HG02678 (cell line): ENCODE measurements around the gene SLC38A7.
A peak's percentile ranks its signal among the peaks of the same experiment; 100 is the strongest.
"Not testable (repeated sequence)": the region's sequence is repeated elsewhere in the genome, so short reads cannot be mapped to it uniquely, and the experiment has no call there.

ENCODE experiments used
- ATAC-seq: cut with Tn5 transposase; IDR thresholded peaks from one replicate; pipeline ENCODE4 v1.9.1; 2021; ENCODE audit warnings: mild to moderate bottlenecking, moderate library complexity; ENCODE audit not compliant: unreplicated experiment

The SLC38A7 gene

DNA sequence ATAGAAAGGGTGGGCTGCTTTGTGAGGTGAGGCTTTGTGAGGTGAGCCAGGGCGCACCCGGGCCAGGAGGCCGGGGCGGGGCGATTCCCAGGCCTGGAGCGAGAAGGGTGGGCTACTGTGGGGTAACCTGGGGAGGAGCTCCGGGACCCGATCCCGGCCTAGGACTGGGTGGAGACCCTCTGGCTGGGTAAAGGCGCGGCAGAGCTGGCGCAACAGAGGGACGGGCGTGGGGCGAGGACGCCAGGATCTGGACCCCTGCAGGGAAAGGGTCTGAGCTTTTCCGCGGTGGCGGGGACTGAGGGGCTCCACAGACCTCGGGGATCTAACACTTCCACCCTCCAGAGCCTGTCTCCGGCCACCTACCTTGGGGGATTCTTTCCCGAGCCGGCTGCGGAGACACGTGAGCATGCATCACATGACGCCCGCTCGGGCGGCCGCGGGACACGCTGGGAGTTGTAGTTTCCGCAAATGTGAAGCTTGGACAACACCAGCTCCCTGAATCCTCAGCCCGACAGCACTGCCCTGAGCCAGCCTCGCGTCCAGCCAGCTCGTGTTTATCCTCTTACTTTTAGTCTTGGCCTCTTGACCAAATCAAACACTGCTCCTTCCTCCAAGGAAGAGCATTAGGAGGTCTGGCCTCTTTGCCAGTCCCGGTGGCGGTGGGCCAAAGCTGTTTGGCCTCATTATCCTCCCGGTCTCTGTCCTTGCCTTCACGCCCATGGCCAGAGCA lies at the start of gene SLC38A7:
TSS of gene SLC38A7 (minus strand) at position 417 of the 730 bp plus-strand sequence. CDS start 4,644 bp downstream, outside the sequence.
- ATAC-seq = peak; percentile 98

GRCh38 chr16:58733671-58734458 lies 49.3 kb upstream of the SLC38A7 start, which contains the start of gene GOT2:
GOT2 (minus strand) TSS chr16:58734316; CDS start chr16:58734228, 88 bp downstream.
- ATAC-seq = peak; percentile 96

DNA sequence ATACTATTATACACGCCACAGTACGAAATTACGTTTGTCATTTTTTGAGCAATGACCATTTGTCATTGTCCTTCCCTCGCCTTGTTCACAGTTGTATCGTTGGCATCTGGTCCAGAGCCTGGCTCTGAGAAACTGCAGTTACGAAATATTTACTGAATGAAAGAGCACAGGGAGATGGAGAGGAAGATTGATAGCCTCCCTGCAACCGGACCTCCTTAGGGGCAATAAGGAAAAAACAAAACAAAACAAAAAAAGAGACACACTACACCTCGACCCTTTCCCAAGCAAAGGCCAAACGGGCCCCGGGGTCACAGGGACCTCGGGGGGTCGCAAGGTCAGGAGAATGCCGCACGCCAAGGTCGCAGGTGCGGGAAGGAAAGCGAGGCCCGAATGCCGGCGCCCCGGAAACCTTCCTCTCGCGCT lies 48.7 kb upstream of the SLC38A7 start:
- ATAC-seq = no peak

GRCh38 chr16:58732545-58733247 lies 48.1 kb upstream of the SLC38A7 start:
- ATAC-seq = peak; percentile 38

GRCh38 chr16:58730724-58731370 lies 46.3 kb upstream of the SLC38A7 start:
- no peak for ATAC-seq

DNA sequence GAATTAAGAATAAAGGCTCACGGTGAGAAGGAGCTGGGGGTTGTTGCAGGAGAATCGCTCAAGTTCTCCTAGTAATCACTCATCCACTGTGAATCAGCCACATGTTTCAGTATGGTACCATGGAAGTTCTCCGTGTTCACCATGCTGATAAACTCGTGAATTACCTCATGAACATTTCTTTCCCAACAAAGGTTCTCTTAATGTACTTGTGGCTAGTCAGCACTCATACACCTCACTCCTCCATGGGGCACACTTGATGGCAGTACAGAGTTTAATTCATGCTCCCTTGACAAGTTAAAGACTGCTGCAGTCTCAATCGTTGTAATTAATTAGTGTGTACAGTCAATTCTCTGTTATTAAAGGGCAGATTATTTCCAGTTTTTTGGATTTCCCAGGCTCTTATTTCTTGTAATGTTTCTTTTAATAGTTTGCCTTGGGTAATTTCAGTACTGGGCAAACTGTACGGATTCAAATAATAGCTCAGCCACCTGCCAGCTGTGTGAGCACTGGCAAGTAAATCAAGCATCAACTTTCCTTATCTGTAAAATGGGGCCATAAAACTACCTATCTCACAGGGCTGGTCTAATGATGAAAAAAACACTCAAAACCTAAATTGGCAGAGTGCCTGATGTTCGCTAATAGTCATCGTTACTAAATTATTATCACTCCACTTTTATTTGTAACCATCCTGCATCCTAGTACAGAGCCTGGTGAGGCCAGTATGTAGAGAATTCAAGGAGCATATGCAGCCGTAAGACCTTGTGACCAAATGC lies 43.4 kb upstream of the SLC38A7 start:
- no peak for ATAC-seq

DNA sequence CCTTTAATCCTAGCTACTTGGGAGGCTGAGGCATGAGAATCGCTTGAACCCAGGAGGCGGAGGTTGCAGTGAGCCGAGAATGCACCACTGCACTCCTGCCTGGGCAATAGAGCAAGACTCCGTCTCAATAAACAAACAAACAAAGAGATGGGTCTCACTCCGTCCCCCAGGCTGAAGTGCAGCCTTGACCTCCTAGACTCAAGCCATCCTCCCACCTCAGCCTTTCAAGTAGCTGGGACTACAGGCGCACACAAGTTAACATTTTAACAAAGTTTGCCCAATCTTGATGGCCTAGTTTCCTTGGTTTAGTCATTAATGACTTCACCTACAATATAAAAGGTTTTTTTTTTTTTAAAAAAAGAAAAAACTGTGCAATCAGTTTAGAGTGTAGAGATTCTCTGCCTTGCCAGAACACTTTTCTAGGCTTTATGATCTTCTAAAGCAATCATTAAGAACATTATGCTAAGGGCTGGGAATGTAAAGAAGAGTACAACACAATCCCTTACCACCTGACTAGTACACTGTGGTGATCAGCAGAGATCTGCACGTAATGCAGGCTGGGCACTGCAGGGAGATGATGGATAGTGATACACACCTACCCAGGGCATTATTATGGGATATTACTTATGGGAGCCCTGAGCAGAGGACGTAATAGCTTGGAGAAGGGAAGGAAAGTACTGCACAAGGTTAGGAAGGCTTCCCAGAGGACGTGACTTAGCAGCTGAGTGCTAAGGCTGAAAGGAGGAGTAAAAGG lies 42.6 kb upstream of the SLC38A7 start:
- ATAC-seq = no peak

DNA sequence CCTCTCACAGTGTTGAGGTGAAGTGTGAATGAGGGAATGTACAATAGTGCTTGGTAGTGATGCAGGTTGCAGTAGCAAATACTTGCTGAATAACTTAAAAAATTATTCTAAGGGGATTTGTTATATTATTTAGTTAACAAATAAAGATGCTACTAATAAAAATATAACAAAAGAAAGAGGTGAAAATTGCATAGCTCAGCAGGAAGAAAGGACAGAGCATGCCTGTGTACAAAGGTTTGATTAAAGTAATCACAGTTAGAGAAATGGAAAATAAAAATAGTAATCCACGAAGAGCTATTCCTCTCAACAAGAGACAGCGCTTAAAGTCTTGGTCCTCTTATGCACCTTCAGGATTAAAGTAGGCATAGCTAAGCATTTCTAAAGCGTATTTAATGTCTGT lies 38.5 kb upstream of the SLC38A7 start:
- no peak for ATAC-seq

- ATAC-seq = no peak
Observed at GRCh38 chr16:58717994-58718393, 33.4 kb upstream of the SLC38A7 start.

GRCh38 chr16:58716468-58716867 lies 31.9 kb upstream of the SLC38A7 start:
- ATAC-seq = no peak

DNA sequence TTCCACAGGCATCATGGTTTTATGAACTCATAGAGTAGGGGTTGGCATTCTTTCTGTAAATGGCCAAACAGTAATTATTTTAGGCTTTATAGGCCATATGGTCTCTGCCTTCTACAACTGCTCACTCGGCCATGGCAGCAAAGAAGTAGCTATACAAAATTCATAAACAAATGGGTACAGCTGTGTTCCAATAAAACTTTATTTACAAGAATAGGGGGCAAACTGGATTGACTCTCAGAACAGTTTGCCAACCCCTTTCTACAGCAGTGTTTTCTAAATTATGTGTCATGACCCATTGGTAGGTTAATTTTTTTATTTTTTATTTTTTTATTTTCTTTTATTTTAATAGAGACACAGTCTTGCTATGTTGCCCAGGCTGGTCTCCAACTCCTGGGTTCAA lies 29.2 kb upstream of the SLC38A7 start:
- no peak for ATAC-seq

DNA sequence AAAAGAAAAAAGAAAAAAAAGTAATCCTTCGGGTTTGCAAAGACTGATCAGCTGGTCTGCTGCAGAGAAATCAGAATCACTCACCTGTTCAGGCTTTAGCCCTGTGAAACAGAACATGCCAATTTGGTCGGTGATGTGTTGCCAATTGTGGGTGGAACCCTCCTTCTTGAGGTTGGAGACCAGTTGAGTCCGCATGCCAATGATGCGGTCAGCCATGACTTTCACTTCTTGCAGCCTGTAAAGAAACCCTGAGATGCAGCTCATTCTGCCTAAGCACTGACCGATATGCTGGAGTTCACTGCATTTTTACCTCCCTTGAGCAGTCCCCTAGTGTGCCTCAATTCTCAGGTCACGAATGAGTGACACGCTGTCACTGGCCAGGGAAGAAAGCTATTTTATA lies 24.8 kb upstream of the SLC38A7 start:
- ATAC-seq = no peak

GRCh38 chr16:58699151-58699550 lies 14.6 kb upstream of the SLC38A7 start:
- no peak for ATAC-seq

GRCh38 chr16:58695368-58695767 lies 10.8 kb upstream of the SLC38A7 start:
- no peak for ATAC-seq

GRCh38 chr16:58692450-58692849 lies 7.9 kb upstream of the SLC38A7 start:
- ATAC-seq = no peak

DNA sequence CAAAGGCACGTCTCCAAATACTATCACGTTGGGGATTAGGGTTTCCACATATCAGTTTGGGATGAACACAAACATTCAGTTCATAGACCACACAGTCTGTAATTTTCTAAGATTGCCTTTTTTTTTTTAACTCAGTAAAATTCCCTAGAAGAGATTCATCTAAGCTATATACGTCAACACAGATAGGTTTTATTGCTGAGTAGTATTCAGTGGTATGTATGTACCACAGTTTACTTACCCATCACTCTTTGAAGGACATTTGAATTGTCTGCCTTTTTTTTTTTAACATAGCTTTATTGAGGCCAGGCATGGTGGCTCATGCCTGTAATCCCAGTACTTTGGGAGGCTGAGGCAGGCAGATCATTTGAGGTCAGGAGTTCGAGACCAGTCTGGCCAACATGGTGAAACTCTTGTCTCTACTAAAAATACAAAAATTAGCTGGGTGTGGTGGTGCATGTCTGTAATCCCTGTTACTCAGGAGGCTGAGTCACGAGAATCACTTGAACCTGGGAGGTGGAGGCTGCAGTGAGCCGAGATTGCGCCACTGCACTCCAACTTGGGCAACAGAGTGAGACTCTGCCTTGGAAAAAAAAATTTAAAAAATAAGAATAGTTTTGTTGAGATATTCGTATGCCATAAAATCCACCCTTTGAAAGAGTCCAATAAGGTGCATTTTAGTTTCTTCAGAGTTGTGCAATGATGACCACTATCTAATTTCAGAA lies 2.6 kb upstream of the SLC38A7 start:
- ATAC-seq = not testable (repeated sequence)

DNA sequence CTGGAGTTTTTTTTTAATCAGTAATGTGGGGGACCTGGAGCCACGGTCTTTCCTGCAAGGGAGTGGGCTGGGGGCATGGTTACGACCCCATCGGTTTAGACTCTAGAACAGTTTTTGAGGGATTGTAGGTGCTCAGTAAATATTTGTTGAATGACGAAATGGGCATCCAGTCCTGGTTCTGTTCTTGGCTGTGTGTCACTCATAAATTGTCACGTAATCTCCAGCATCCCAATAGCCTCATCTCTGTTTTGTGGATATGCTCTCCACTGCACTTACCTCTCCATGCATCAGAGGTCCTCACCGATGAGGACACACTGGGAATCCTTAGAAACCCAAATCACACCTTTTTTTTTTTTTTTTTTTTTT lies 497 bp upstream of the SLC38A7 start:
- ATAC-seq = no peak

DNA sequence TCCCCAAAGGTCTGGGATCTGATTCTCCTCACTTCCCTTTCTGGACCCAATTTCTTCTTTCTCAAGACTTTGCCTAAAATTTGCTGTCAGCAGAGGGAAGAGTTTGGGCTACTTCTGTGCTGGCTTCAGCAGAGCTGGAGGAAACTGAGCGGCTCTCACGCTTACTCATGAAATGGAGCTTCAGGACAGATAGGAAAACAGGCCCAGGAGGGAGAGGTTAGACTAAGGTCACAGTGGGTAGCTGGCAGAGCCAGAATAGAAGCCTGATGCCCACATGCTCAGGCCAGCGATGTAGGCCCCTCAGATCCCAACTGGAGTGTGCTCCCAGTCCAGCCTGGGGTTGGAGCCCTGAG lies 593 bp downstream of the SLC38A7 start:
- ATAC-seq = peak; percentile 7

DNA sequence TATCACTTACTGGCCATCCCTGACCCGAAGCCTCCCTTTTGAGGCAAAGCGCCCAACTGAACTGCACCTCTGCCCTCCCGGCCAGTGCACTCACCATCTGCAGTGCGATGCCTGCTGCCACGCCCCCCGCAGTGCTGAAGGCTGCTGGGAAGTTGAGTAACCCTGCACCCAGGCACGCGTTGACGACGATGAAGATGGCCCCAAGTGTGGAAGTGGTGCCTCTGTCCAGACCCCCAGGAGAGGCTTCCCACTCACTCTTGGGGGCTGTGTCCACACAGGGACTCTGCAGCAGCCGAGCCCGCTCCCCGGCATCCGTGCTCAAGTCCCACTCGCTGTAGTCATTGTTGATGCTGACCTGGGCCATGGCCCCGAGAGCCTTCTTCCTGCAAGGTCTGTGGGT lies 4.8 kb downstream of the SLC38A7 start:
- no peak for ATAC-seq
